Peyer's patch (tissue), 4 donors: ENCODE measurements around the gene PIGB. TPM values are rescaled to one million over a fixed set of nuclear protein-coding genes. Genes with fewer than 3 reads are reported as not detected.

Experiments used
- DNase-seq, 3 donors: peaks; one replicate each; pipeline ENCODE4 v3.0.0-alpha.2; 2017 to 2019
- H3K27ac ChIP-seq, 4 donors: fragments of 200-600 bp; sonication (generic); one replicate each; pipeline ENCODE4 v1.5.1; 2016 to 2019
- H3K27me3 ChIP-seq, 2 donors: fragments of 200-600 bp; sonication (generic); one replicate each; pipeline ENCODE4 v1.5.1; 2019
- H3K36me3 ChIP-seq, 3 donors: fragments of 200-600 bp; sonication (generic); one replicate each; pipeline ENCODE4 v1.5.1; 2016 to 2019
- H3K4me1 ChIP-seq, 4 donors: fragments of 200-600 bp; sonication (generic); one replicate each; pipeline ENCODE4 v1.5.1; 2016 to 2019
- H3K4me3 ChIP-seq, 4 donors: fragments of 200-600 bp; sonication (generic); 1 replicate in 3 of 4; 2 replicates in 1 of 4; pipeline ENCODE4 v1.5.1; 2016 to 2019; ENCODE audit warnings: mild to moderate bottlenecking in 1 of 4
- H3K9me3 ChIP-seq, 4 donors: fragments of 200-600 bp; sonication (generic); one replicate each; pipeline ENCODE4 v1.5.1; 2016 to 2019; ENCODE audit warnings: mild to moderate bottlenecking in 1 of 4
- CTCF ChIP-seq, 6 experiments: fragments of 450-650 bp in 4 of 6; fragments of 200-600 bp in 2 of 6; sonication (generic) in 1 of 6; IDR thresholded peaks; one replicate each; pipeline ENCODE4 v1.5.1; 2017 to 2019; ENCODE audit warnings: antibody characterized with exemption in 6 of 6, mild to moderate bottlenecking in 3 of 6, moderate library complexity in 1 of 6
- POLR2A ChIP-seq, 2 donors: fragments of 450-650 bp; IDR thresholded peaks; one replicate each; pipeline ENCODE4 v1.5.1; 2017; ENCODE audit warnings: antibody characterized with exemption in 2 of 2, mild to moderate bottlenecking in 2 of 2, moderate library complexity in 2 of 2
- total RNA-seq, 4 donors: library from RNA; depleted of rRNA; stranded (reverse); fragments of >200 nt; gene quantifications; one replicate each; pipeline ENCODE4 v1.1.0, GENCODE V29; 2016

The PIGB gene
- total RNA-seq, 4 donors from 2014 or later = 3.2 to 34.7 (median 15.4) TPM

- Histone ChIP-seq H3K27me3 (no peaks in the 10 kb centered on the region), H3K36me3 (no peaks in the 10 kb centered on the region), H3K4me3 (no peak overlapping the region), H3K4me1 (peaks cover 0 to 25% (median 8%) of the 10 kb centered on the region in 4 donors), H3K27ac (no peak overlapping the region), H3K9me3 (no peaks in the 10 kb centered on the region)
- TF ChIP-seq POLR2A (IDR thresholded peaks at IDR 0.05) (no peak), CTCF (IDR thresholded peaks at IDR 0.05) (no peak)
- DNase-seq = no peak
These were observed 1.9 kb downstream of the PIGB start for GRCh38 chr15:55320963-55321362.

DNA sequence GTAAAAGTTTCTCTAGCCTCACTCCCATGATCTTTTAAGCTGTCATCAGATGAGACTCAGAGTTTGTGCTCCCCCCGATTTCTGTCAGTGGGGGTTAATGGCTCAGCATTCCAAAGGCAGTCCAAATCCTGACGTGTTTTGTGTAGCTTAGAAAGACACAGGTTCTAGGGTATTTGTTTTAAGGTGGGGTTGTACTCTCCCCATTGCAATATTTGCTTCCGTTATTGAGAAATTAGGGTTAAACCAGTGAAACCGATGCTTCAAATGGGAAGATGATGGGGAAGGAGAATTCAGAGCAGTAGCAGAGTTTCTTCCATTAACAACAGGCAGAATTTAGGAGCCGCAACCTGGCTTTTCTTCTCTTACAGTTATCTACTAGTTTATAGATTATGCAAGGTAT lies 3.4 kb downstream of the PIGB start:
- no peak overlapping the region for H3K4me3 ChIP-seq
- H3K27ac ChIP-seq = no peak overlapping the region
- H3K4me1 ChIP-seq = peaks cover 0 to 17% (median 8%) of the 10 kb centered on the region in 4 donors
- no peaks in the 10 kb centered on the region for H3K27me3 ChIP-seq
- TF ChIP-seq POLR2A (IDR thresholded peaks at IDR 0.05) = no peak
- TF ChIP-seq CTCF (IDR thresholded peaks at IDR 0.05) = no peak
- no peak for DNase-seq
- no peaks in the 10 kb centered on the region for H3K9me3 ChIP-seq
- peaks cover 0 to 1% (median 0%) of the 10 kb centered on the region in 3 donors for H3K36me3 ChIP-seq

DNA sequence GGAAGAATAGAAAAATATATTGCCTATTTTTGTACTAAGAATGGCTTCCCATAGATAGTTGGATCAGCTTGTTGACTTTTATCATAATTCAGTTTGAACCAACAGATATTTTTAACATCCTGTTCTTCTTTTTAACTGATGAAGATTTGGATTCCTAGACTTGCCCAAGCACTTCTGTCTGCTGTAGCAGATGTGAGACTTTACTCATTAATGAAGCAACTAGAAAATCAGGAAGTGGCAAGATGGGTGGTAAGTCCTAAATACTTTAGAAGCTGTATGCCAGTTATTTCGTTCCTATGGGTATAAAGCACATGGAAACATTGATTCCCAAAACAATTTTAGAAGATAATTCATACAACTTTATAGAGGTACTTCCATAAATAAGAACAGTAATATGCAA lies 8.4 kb downstream of the PIGB start:
- H3K27ac ChIP-seq = no peak overlapping the region
- no peaks in the 10 kb centered on the region for H3K9me3 ChIP-seq
- no peak for DNase-seq
- H3K27me3 ChIP-seq = no peaks in the 10 kb centered on the region
- H3K4me1 ChIP-seq = no peaks in the 10 kb centered on the region
- H3K4me3 ChIP-seq = no peak overlapping the region
- TF ChIP-seq CTCF (IDR thresholded peaks at IDR 0.05) = no peak
- TF ChIP-seq POLR2A (IDR thresholded peaks at IDR 0.05) = no peak
- peaks cover 0 to 32% (median 0%) of the 10 kb centered on the region in 3 donors for H3K36me3 ChIP-seq

- H3K36me3 ChIP-seq = peaks cover 0 to 44% (median 0%) of the 10 kb centered on the region in 3 donors
- no peaks in the 10 kb centered on the region for H3K27me3 ChIP-seq
- no peak for DNase-seq
- no peak overlapping the region for H3K27ac ChIP-seq
- H3K4me3 ChIP-seq = no peak overlapping the region
- no peaks in the 10 kb centered on the region for H3K4me1 ChIP-seq
- no peak for TF ChIP-seq CTCF (IDR thresholded peaks at IDR 0.05)
- TF ChIP-seq POLR2A (IDR thresholded peaks at IDR 0.05) = no peak
- H3K9me3 ChIP-seq = no peaks in the 10 kb centered on the region
These were observed 15.3 kb downstream of the PIGB start for GRCh38 chr15:55334371-55334770.

- Histone ChIP-seq H3K27me3 (no peaks in the 10 kb centered on the region), H3K4me3 (no peak overlapping the region), H3K4me1 (no peaks in the 10 kb centered on the region), H3K9me3 (no peaks in the 10 kb centered on the region), H3K36me3 (peaks cover 0 to 43% (median 0%) of the 10 kb centered on the region in 3 donors), H3K27ac (no peak overlapping the region)
- TF ChIP-seq CTCF (IDR thresholded peaks at IDR 0.05) (no peak), POLR2A (IDR thresholded peaks at IDR 0.05) (no peak)
- no peak for DNase-seq
These were observed 16.0 kb downstream of the PIGB start for GRCh38 chr15:55334997-55335396.

DNA sequence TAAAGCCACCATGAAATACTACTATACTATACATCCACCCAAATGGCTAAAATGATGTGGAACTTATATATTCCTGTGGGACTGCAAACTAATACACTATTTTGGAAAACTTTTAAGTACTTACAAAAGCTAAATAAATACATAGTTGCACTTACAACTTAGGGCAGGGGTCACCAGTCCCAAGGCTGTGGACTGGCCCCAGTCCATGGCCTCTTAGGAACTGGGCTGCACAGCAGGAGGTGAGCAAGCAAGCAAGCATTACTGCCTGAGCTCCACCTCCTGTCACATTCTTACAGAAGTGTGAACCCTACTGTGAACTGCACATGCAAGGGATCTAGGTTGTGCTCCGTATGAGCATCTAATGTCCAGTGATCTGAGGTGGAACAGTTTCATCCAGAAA lies 18.1 kb downstream of the PIGB start:
- Histone ChIP-seq H3K27ac (no peak overlapping the region), H3K36me3 (peaks cover 0 to 31% (median 0%) of the 10 kb centered on the region in 3 donors), H3K4me1 (no peaks in the 10 kb centered on the region), H3K27me3 (no peaks in the 10 kb centered on the region), H3K9me3 (no peaks in the 10 kb centered on the region), H3K4me3 (no peak overlapping the region)
- no peak for DNase-seq
- no peak for TF ChIP-seq POLR2A (IDR thresholded peaks at IDR 0.05)
- TF ChIP-seq CTCF (IDR thresholded peaks at IDR 0.05) = no peak
